Activated naive CD8-positive, alpha-beta T cell treated with anti-CD3 and anti-CD28 coated beads for 36 hours (primary cell): ENCODE measurements around the gene TEX261. TPM values are rescaled to one million over a fixed set of nuclear protein-coding genes. Genes with fewer than 3 reads are reported as not detected.

Experiments
- DNase-seq: peaks from one replicate; pipeline ENCODE4 v3.0.0; 2021
- H3K27ac Mint-ChIP-seq: one replicate; pipeline ENCODE4 v1.8.0; 2022; ENCODE audit warnings: mild to moderate bottlenecking, moderate library complexity, mixed read lengths
- H3K27me3 Mint-ChIP-seq: one replicate; pipeline ENCODE4 v1.8.0; 2022; ENCODE audit warnings: mild to moderate bottlenecking, mixed read lengths
- H3K36me3 Mint-ChIP-seq: one replicate; pipeline ENCODE4 v1.8.0; 2021; ENCODE audit warnings: mild to moderate bottlenecking, mixed read lengths
- H3K4me1 Mint-ChIP-seq: one replicate; pipeline ENCODE4 v1.8.0; 2021; ENCODE audit warnings: mixed read lengths
- H3K4me3 Mint-ChIP-seq: one replicate; pipeline ENCODE4 v1.8.0; 2022; ENCODE audit warnings: mild to moderate bottlenecking, moderate library complexity, mixed read lengths
- H3K9me3 Mint-ChIP-seq: one replicate; pipeline ENCODE4 v1.8.0; 2022; ENCODE audit warnings: mixed read lengths
- total RNA-seq, 2 experiments: library from RNA; stranded (reverse); gene quantifications; one replicate each; pipeline ENCODE4 v1.2.3, GENCODE V29; 2021

The TEX261 gene
- total RNA-seq, 2 experiments from 2014 or later = 81.6 to 87.2 TPM

DNA sequence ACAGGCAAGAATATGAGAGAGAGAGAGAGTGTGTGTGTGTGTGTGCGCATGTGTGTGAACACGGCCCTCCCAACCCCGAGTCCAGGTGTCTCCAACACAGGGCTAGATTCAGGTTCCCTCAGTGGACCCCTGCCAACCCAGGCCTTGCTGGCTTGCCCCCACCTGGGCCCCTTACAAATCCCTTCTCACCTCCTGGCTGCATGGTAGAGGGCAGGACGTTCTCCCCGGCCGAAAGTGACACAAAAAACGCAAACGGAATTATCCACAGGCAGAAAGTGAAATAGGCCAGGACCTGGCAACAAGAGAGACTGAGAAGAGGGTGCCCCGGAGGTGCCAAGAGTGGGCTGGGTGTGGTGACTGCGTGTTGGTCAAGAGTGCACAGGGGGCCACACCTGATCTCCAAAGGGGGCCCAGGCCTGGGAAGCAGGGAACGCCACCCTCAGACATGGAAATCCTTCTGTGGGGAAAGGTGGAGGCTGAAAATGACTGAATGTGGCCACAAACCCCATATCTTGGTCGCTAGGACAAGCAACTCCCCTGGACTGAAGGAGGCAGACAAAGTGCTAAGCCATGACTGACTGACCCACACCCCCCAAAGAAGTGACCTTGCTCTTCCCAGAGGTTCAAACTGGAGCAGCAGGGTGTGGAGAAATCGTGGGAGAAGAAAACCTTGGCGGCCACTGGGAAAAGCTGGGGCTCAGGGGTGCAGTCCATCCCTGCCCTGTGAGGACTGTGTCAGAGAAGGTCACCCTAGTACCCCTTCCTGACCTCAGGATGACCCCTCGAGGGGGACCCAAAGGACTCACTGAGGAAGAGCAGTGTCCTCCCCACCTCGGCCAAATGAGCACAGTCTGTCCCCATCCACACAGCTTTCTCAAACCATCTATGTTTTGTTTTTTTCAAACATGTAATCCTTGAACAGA, 5.7 kb downstream of the TEX261 start:
- Mint-ChIP-seq H3K27ac (no peak overlapping the region), H3K36me3 (peaks cover 32% of the 10 kb centered on the region), H3K4me3 (no peak overlapping the region)

GRCh38 chr2:70988151-70988550, 6.5 kb downstream of the TEX261 start:
- H3K27ac Mint-ChIP-seq = no peak overlapping the region
- no peaks in the 10 kb centered on the region for H3K9me3 Mint-ChIP-seq
- no peaks in the 10 kb centered on the region for H3K27me3 Mint-ChIP-seq
- no peak overlapping the region for H3K4me3 Mint-ChIP-seq
- H3K36me3 Mint-ChIP-seq = peaks cover 26% of the 10 kb centered on the region
- no peak for DNase-seq
- peaks cover 21% of the 10 kb centered on the region for H3K4me1 Mint-ChIP-seq

More for the DNA sequence above, 5.7 kb downstream of the TEX261 start:
- H3K4me1 Mint-ChIP-seq = peaks cover 28% of the 10 kb centered on the region
- no peak for DNase-seq
- no peaks in the 10 kb centered on the region for H3K9me3 Mint-ChIP-seq
- H3K27me3 Mint-ChIP-seq = no peaks in the 10 kb centered on the region

DNA sequence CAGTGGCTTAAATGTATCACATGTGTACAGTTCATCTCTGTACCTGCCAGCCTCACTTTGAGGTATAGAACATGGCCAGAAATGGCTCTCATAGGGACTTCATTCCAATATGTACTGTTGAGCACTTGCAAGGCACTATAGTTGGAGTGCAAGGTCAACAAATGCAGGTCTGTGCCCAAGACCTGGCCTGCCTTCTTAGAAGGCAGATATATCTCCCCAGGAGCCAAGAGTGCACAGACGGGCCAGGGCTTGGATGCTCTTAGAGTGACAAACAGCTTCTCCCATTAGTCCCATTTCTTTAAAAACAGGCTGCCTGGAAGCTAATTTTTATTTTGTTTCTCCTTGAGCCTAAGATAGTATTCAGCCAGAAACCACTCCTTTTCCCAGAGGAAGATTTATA, 7.3 kb downstream of the TEX261 start:
- peaks cover 16% of the 10 kb centered on the region for H3K4me1 Mint-ChIP-seq
- no peaks in the 10 kb centered on the region for H3K9me3 Mint-ChIP-seq
- H3K4me3 Mint-ChIP-seq = no peak overlapping the region
- peaks cover 23% of the 10 kb centered on the region for H3K36me3 Mint-ChIP-seq
- H3K27ac Mint-ChIP-seq = no peak overlapping the region
- no peaks in the 10 kb centered on the region for H3K27me3 Mint-ChIP-seq
- no peak for DNase-seq

- H3K27ac Mint-ChIP-seq = peak overlapping the region; percentile 30
- no peak overlapping the region for H3K4me3 Mint-ChIP-seq
- H3K4me1 Mint-ChIP-seq = peaks cover 16% of the 10 kb centered on the region
Measured at GRCh38 chr2:70986499-70987189, 8.0 kb downstream of the TEX261 start.

DNA sequence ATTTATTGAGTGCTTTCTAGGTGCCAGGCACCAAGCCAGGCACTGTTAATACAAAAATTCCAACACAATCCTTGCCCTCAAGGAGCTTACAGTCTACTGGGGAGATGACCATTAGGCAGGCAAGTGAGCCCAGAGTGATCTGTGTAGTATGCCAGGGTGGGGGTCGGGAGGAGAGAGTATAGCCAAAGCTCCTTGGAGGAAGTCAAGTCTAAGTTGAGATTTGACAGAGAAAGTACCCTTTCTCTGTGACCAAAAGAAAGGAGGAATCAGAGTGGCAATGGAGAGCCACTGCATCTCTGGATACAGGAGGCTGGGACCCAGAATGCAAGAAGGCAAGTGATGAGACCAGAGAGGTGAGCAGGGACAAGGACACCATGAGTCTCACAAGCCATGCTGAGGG, 8.7 kb downstream of the TEX261 start:
- Mint-ChIP-seq H3K4me3 (no peak overlapping the region), H3K36me3 (peaks cover 20% of the 10 kb centered on the region), H3K27ac (peak overlapping the region; percentile 30), H3K4me1 (peaks cover 13% of the 10 kb centered on the region), H3K9me3 (no peaks in the 10 kb centered on the region), H3K27me3 (no peaks in the 10 kb centered on the region)
- no peak for DNase-seq

More at GRCh38 chr2:70986499-70987189, 8.0 kb downstream of the TEX261 start:
- Mint-ChIP-seq H3K36me3 (peaks cover 22% of the 10 kb centered on the region), H3K9me3 (no peaks in the 10 kb centered on the region), H3K27me3 (no peaks in the 10 kb centered on the region)
- no peak for DNase-seq

DNA sequence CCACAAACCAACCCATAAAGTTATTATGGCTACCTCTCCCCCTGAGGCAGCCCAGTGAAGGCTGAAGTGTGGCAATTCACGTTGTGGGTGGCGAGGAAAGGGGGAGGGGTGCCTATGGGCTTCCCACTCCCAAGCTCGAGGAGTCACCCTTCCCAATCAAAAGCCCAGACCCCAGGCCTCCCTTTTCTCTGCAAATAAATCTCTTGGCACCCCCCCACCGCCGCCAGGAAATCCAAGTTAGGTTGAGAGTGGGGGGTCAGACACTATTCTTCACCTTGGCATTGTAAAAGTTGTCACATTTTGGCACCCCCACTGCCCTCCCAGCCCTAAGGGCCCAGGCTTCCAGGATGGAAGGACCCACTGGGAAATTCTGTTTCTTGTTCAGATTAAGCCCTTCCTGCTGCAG, 9.4 kb downstream of the TEX261 start:
- Mint-ChIP-seq H3K4me1 (peaks cover 13% of the 10 kb centered on the region), H3K4me3 (no peak overlapping the region), H3K27me3 (no peaks in the 10 kb centered on the region), H3K27ac (peak overlapping the region; percentile 34), H3K9me3 (no peaks in the 10 kb centered on the region), H3K36me3 (peaks cover 20% of the 10 kb centered on the region)
- DNase-seq = no peak

DNA sequence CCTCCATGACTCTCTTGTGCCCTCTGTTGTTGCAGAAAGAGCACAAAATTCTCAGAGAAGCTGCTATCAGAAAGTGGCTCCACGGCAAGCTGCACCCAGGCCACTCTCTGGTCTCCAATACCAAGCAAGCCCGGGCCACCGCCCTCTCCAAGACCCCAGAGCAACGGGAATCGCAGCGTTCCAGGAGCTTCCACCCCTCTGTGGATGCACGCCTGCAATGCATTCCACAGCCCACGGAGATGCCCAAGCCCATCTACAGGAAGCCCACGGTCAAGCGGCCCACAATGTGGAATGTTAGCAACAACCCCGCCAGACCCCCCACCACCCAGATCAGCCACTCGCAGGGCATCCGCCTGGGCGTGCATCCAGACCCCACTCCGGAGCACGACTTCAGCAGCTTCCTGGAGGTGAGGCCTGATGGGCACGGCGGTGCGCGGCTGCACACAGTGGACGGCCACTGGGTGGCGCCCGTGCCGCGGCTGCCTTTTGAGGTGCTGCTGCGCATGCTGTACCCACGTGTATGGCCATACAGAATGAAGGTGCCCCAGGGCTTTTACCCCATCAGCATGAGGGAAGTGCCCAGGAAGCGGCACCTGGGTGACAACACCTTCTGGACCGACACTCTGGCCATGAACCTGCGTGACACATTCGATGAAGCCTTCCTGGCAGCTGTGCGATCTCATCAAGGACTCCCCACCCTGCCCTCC, 9.9 kb downstream of the TEX261 start:
- DNase-seq = peak; percentile 87
- Mint-ChIP-seq H3K9me3 (no peaks in the 10 kb centered on the region), H3K27me3 (no peaks in the 10 kb centered on the region), H3K27ac (peak overlapping the region; percentile 32), H3K4me1 (peaks cover 13% of the 10 kb centered on the region), H3K36me3 (peaks cover 20% of the 10 kb centered on the region), H3K4me3 (peak overlapping the region; percentile 23)

GRCh38 chr2:70984228-70984575, 10.5 kb downstream of the TEX261 start:
- H3K27me3 Mint-ChIP-seq = no peaks in the 10 kb centered on the region
- peaks cover 13% of the 10 kb centered on the region for H3K4me1 Mint-ChIP-seq
- no peak for DNase-seq
- no peak overlapping the region for H3K27ac Mint-ChIP-seq
- peaks cover 20% of the 10 kb centered on the region for H3K36me3 Mint-ChIP-seq
- no peaks in the 10 kb centered on the region for H3K9me3 Mint-ChIP-seq
- H3K4me3 Mint-ChIP-seq = no peak overlapping the region

- H3K27ac Mint-ChIP-seq = no peak overlapping the region
- peaks cover 20% of the 10 kb centered on the region for H3K36me3 Mint-ChIP-seq
- H3K27me3 Mint-ChIP-seq = no peaks in the 10 kb centered on the region
- no peak for DNase-seq
- H3K9me3 Mint-ChIP-seq = no peaks in the 10 kb centered on the region
- H3K4me1 Mint-ChIP-seq = peaks cover 13% of the 10 kb centered on the region
- no peak overlapping the region for H3K4me3 Mint-ChIP-seq
Measured at GRCh38 chr2:70983506-70984227, 11.0 kb downstream of the TEX261 start.

DNA sequence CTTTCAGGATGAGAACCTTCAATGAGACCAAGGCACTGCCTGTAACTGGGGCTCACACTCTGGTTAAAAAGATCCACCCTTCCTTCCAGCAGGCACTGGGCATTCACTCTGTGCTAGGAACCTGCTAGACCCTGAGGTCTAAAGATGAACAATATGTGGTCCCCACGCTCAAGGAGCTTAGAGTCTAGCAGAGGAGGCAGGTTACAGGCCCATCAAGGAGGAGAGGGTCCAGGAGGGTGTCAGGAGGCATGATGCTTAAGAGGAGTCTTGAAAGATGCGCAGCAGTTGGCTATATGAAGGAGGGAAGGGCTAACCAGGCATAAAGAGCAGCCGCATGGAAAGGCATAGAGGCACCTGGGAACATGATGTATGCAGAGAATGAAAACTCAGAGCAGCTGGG, 11.7 kb downstream of the TEX261 start:
- no peaks in the 10 kb centered on the region for H3K9me3 Mint-ChIP-seq
- peaks cover 15% of the 10 kb centered on the region for H3K36me3 Mint-ChIP-seq
- peaks cover 16% of the 10 kb centered on the region for H3K4me1 Mint-ChIP-seq
- no peak for DNase-seq
- H3K4me3 Mint-ChIP-seq = no peak overlapping the region
- no peak overlapping the region for H3K27ac Mint-ChIP-seq
- no peaks in the 10 kb centered on the region for H3K27me3 Mint-ChIP-seq

- Mint-ChIP-seq H3K4me3 (no peak overlapping the region), H3K27me3 (no peaks in the 10 kb centered on the region), H3K9me3 (no peaks in the 10 kb centered on the region), H3K4me1 (peaks cover 23% of the 10 kb centered on the region), H3K36me3 (peaks cover 14% of the 10 kb centered on the region), H3K27ac (no peak overlapping the region)
- no peak for DNase-seq
Measured at GRCh38 chr2:70981866-70982810, 12.5 kb downstream of the TEX261 start.

- H3K27me3 Mint-ChIP-seq = no peaks in the 10 kb centered on the region
- H3K9me3 Mint-ChIP-seq = no peaks in the 10 kb centered on the region
- DNase-seq = no peak
- H3K4me1 Mint-ChIP-seq = peaks cover 26% of the 10 kb centered on the region
- no peak overlapping the region for H3K27ac Mint-ChIP-seq
- H3K4me3 Mint-ChIP-seq = no peak overlapping the region
- peaks cover 13% of the 10 kb centered on the region for H3K36me3 Mint-ChIP-seq
Measured at GRCh38 chr2:70981421-70981820, 13.3 kb downstream of the TEX261 start.

GRCh38 chr2:70979626-70980025, 15.0 kb downstream of the TEX261 start:
- Mint-ChIP-seq H3K4me3 (no peak overlapping the region), H3K4me1 (peaks cover 17% of the 10 kb centered on the region), H3K9me3 (no peaks in the 10 kb centered on the region), H3K27me3 (peaks cover 3% of the 10 kb centered on the region), H3K27ac (no peak overlapping the region), H3K36me3 (no peaks in the 10 kb centered on the region)
- DNase-seq = no peak

DNA sequence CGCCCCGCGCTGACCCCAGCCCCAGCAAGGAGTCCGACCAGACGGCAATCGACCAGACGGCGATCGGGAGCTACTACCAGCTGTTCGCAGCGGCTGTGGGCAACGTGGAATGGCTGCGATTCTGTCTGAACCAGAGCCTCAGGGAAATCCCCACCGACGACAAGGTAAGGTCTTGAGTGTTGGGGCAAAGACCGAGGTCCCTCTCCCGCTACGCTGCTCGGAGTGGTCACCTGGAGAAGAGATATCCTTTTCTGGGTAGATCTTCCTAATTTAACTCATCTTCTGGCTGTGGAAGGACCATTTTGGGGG, 15.5 kb downstream of the TEX261 start:
- no peaks in the 10 kb centered on the region for H3K36me3 Mint-ChIP-seq
- no peaks in the 10 kb centered on the region for H3K9me3 Mint-ChIP-seq
- no peak overlapping the region for H3K27ac Mint-ChIP-seq
- no peak overlapping the region for H3K4me3 Mint-ChIP-seq
- peaks cover 3% of the 10 kb centered on the region for H3K27me3 Mint-ChIP-seq
- no peak for DNase-seq
- peaks cover 12% of the 10 kb centered on the region for H3K4me1 Mint-ChIP-seq
